ENCODE measurements around the gene ZCCHC14.
"Not testable (repeated sequence)": the region's sequence is repeated elsewhere in the genome, so short reads cannot be mapped to it uniquely, and the experiment has no call there.

The ZCCHC14 gene

GRCh38 chr16:87395181-87395842, 97.5 kb downstream of the ZCCHC14 start:
- DNase-seq: no peak

- no peak for DNase-seq
These were observed 99.2 kb downstream of the ZCCHC14 start for GRCh38 chr16:87393680-87394055.

GRCh38 chr16:87392821-87393679, 99.8 kb downstream of the ZCCHC14 start:
- peak; percentile 38 for DNase-seq

GRCh38 chr16:87391950-87392820, 100.6 kb downstream of the ZCCHC14 start, which contains the start of gene MAP1LC3B:
Gene MAP1LC3B (plus strand): TSS chr16:87392336. CDS start chr16:87392428, 92 bp downstream.
- peak; percentile 99 for DNase-seq

GRCh38 chr16:87391324-87391949, 101.4 kb downstream of the ZCCHC14 start:
- DNase-seq: no peak

GRCh38 chr16:87390641-87391323, 102.0 kb downstream of the ZCCHC14 start:
- DNase-seq: no peak

- not testable (repeated sequence) for DNase-seq
These were observed 102.9 kb downstream of the ZCCHC14 start for GRCh38 chr16:87389914-87390313.

- DNase-seq: no peak
These were observed 103.6 kb downstream of the ZCCHC14 start for GRCh38 chr16:87389245-87389644.

GRCh38 chr16:87388818-87389134, 104.0 kb downstream of the ZCCHC14 start:
- no peak for DNase-seq

GRCh38 chr16:87387942-87388817, 104.6 kb downstream of the ZCCHC14 start:
- peak; percentile 94 for DNase-seq

- not testable (repeated sequence) for DNase-seq
These were observed 108.0 kb downstream of the ZCCHC14 start for GRCh38 chr16:87384875-87385167.

GRCh38 chr16:87384162-87384874, 108.5 kb downstream of the ZCCHC14 start:
- DNase-seq: no peak

GRCh38 chr16:87383505-87384161, 109.2 kb downstream of the ZCCHC14 start, which contains the start of gene FBXO31:
Gene FBXO31 (minus strand): TSS chr16:87383776. CDS start chr16:87383744, 32 bp downstream.
- peak; percentile 89 for DNase-seq

GRCh38 chr16:87382023-87382785, 110.6 kb downstream of the ZCCHC14 start:
- no peak for DNase-seq

- DNase-seq: no peak
These were observed 111.9 kb downstream of the ZCCHC14 start for GRCh38 chr16:87380881-87381280.

- no peak for DNase-seq
These were observed 112.4 kb downstream of the ZCCHC14 start for GRCh38 chr16:87380403-87380802.

- DNase-seq: not testable (repeated sequence)
These were observed 113.5 kb downstream of the ZCCHC14 start for GRCh38 chr16:87379312-87379752.

GRCh38 chr16:87376660-87377059, 116.2 kb downstream of the ZCCHC14 start:
- no peak for DNase-seq
